HG02970 (cell line): Measurements from ENCODE around the gene LANCL2.
A peak's percentile ranks its signal among the peaks of the same experiment; 100 is the strongest.
"Not testable (repeated sequence)": the region's sequence is repeated elsewhere in the genome, so short reads cannot be mapped to it uniquely, and the experiment has no call there.

Experiments
- ATAC-seq: cut with Tn5 transposase; IDR thresholded peaks from one replicate; pipeline ENCODE4 v1.9.1; 2021; ENCODE audit warnings: mild to moderate bottlenecking, moderate library complexity, moderate number of reproducible peaks; ENCODE audit not compliant: unreplicated experiment, low FRiP score

LANCL2 gene

DNA sequence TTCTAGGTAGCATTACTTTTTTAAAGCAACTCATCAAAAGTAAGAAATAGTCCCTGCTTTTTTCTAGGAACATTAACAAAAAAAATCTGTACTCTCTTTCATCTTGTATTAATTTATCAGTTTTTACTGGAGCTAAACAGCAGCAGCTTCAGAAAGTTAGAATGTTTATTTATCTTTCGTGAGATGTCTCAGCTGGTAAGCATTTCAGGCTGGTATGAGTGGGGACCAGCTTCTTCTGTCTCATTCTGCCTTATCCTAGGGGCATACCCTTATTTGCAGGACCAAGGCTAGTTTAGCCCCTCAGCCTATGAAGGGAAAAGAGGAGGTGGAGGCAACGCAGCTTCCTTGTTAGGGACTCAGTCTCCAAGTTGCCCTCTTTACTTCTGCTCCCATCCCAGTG lies 35.1 kb downstream of the LANCL2 start:
- no peak for ATAC-seq

DNA sequence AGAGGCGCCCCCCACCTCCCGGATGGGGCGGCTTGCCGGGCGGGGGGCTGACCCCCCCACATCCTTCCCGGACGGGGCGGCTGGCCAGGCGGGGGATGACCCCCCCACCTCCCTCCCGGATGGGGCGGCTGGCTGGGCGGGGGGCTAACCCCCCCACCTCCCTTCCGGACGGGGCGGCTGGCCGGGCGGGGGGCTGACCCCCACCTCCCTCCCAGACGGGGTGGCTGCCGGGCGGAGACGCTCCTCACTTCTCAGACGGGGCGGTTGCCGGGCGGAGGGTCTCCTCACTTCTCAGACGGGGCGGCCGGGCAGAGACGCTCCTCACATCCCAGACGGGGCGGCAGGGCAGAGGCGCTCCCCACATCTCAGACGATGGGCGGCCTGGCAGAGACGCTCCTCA lies 37.4 kb downstream of the LANCL2 start:
- ATAC-seq = not testable (repeated sequence)

GRCh38 chr7:55405856-55406541 lies 40.9 kb downstream of the LANCL2 start:
- ATAC-seq = no peak

GRCh38 chr7:55409482-55410225 lies 44.5 kb downstream of the LANCL2 start:
- ATAC-seq = no peak

GRCh38 chr7:55410667-55411239 lies 45.6 kb downstream of the LANCL2 start:
- no peak for ATAC-seq

- ATAC-seq = no peak
Observed at GRCh38 chr7:55411844-55412243, 46.7 kb downstream of the LANCL2 start.

DNA sequence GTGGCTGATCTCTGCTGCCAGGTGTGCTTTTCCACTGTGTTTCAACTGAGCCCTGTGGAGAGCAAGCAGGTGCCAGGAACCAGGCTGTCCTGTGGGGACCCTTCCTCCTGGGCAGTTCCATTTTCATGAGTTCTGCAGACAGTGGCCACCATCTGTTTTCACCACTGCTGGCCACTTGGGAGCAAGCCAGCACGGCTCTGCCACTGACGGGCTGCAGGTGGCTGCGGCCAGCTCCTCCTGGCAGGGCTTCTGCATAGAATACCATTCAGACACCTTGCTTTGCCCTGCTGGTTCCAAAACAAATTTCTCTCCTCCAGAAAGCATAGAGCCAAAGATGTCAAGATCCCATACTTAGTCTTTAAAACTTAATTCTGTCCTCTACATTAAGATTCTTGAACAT lies 48.3 kb downstream of the LANCL2 start:
- no peak for ATAC-seq

DNA sequence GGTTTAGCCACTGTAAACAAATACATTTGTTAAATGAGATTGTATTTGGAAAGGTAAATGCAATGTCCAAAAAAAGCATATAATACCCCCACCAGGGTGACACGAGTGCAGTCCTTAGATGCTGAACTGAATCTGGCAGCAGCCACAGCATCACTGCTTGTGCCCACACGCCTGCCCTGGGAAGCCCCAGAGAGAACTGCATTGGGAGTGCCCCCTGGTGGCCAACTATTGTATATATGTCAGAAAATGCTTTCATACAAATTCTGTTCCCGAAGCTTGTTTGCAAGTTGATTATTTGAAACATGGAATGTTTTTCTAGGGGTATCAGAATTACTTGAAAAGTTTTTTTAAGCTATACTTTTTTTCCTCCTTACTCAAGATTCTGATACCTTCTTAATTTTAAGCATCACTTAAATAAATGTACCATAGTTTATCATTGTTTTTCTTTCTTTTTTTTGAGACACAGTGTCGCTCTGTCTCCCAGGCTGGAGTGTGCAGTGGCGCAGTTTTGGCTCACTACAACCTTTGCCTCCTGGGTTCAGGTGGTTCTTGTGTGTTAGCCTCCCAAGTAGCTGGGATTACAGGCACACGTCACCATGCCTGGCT lies 50.1 kb downstream of the LANCL2 start:
- ATAC-seq = peak; percentile 81

DNA sequence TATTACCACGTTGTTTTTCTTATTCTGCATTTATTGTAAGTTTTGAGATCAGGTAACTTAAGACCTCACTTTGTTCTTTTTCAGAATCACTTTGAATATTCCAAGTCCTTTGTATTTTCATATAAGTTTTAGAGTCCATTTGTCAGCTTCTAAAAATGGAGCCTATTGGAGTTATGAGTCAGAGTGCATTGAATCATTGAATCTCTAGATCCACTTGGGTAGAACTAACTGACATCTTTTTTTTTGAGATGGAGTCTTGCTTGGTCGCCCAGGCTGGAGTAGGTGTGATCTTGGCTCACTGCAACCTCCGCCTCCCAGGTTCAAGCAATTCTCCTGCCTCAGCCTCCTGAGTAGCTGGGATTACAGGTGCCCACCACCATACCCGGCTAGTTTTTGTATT lies 52.3 kb downstream of the LANCL2 start:
- ATAC-seq = not testable (repeated sequence)

DNA sequence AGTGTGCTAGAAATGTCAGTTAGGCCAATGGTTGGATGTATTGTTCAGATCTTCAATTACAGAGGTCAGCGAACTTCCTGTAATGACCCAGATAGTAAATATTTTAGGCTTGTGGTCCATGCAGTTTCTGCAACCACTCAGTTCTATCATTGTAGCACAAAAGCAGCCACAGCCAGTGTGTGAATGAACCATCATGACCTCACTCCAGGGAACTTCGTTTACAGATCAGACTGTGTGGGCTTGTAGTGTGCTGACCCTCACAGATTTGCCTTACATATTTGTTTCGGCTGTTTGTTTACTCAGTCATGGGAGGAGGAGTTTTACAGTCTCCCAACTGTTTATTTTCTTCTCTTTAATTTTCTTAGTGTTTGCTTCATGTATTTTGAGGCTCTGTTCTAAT lies 55.4 kb downstream of the LANCL2 start:
- ATAC-seq = no peak

DNA sequence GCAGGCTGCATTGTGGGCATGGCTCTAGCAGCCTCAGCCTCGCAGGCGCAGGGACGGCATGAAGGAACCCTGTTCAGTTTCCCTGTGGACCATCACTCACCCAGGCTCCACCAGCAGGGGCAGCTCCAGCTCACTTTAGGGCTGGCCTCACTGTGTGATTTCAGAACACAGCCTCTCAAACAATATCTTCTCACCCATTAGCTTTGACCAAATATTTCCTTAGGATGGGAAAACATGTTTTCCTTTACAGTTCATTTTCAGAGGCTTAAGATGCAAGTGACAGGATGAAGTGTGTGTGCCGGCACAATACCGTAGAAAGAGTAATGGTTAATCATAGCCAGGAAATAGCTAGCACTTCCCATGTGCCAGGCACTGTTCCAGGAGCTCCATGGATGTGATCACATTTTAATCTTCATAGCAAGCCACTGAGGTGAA lies 58.2 kb downstream of the LANCL2 start:
- no peak for ATAC-seq

- no peak for ATAC-seq
Observed at GRCh38 chr7:55423891-55424290, 58.8 kb downstream of the LANCL2 start.

DNA sequence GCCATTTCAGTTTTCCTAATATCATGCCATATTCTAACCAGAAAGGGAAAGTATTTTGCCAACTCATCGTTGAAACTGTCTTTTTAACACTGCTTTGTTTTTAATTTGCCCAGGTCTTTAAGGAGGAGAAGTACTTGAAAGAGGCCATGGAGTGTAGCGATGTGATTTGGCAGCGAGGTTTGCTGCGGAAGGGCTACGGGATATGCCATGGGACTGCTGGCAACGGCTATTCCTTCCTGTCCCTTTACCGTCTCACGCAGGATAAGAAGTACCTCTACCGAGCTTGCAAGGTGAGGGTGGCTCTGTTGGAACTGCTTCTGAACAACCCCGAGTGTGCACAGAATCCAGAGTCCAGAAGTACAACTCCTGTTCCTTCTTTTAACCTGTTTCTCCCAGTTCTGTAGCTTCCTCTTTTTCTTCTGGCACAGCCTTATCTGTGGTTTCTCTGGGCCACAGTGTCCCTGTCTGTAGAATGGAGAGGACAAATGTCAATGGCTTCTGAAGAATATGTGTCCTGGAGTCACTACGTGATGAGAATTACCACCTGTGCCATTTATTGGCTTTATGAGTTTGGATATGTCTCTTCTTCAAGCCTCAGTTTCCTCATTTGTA lies 60.1 kb downstream of the LANCL2 start:
- ATAC-seq = no peak

DNA sequence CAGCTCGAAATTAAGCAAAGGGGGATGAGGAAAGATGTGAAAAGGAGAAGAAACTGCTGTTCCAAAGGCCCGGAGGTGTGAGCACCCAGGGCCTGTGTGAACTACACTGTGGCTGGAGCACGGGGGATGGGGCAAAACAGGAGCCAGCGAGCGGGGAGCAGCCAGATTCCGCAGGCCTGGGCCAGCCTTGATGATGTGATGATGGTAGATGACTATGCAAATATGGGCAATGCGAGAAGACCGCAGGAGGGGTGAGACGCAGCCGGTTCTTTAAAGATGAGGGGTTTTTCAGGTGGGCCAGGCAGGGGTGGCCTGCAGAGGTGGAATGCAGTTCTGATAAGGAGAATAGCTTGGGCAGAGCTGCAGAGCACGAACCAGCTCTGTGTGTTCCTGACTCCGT lies 61.5 kb downstream of the LANCL2 start:
- no peak for ATAC-seq

DNA sequence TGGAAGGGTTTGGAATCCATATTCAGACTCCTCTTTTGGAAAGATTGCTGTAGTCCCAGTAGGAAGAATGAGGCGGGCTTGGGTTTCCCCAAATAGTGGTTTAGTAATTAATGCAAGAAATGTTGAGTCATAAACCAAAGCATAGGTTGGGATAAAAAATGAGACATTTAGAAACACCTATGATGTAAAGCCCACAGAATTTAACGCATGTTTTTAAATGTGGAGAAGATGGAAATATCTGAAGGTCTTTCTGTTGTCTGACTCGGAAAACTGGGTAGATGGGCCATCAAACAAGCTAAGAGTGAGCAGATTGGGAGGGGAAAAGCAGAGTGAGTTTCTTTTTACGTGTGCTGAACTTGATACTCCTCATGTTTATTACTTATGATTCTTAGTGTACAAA lies 62.2 kb downstream of the LANCL2 start:
- no peak for ATAC-seq

DNA sequence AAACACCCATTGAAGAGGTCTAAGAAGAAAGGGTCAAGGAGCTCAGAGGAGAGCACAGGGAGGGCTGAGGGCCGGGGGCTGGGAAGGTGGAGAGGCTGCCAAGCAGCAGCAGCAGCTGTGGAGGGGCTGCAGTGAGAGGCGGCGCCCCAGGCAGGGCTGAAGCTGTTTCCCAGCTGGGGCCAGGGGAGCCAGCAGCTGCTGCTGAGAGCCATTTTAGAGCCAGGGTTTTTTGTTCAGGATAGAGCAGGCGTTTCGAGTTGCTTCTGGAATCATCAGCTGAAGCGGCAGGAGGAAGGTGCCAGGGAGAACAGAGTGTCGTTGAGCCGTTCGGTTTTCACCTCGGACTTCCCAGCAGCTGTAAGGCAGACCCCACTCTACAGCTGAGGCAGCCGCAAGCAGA lies 62.7 kb downstream of the LANCL2 start:
- no peak for ATAC-seq

DNA sequence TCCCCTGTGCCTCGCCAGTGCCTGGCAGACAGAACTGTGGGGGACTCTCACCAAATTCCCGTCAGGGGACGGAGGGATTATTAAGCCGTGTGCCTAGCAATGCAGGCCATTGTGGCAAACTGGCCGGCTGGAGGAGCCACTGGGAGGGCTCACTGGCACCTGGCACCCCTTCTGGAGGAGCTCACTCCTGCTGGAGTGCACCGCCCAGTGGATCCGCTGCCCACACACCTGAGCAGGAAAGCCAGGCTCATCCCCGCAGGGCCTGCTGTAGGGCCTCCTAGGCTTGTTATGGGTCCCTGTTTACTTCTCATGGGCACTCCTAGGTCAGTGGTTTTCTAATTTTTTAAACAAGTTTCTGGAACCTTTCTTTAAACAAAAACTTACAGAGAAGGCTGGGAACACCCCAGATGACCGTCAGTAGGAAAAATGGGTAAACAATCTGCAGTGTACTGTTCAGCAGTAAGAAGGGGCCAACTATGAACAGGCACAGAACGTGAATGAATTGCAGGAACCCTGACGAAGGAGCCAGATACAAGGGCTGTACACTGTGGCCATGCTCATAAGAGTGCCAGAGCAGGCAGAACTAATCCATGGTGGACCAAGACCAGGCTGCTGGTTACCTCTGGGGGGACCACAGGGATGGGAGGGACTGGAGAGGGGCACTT lies 64.8 kb downstream of the LANCL2 start:
- ATAC-seq = no peak

GRCh38 chr7:55431898-55432297 lies 66.8 kb downstream of the LANCL2 start:
- no peak for ATAC-seq

DNA sequence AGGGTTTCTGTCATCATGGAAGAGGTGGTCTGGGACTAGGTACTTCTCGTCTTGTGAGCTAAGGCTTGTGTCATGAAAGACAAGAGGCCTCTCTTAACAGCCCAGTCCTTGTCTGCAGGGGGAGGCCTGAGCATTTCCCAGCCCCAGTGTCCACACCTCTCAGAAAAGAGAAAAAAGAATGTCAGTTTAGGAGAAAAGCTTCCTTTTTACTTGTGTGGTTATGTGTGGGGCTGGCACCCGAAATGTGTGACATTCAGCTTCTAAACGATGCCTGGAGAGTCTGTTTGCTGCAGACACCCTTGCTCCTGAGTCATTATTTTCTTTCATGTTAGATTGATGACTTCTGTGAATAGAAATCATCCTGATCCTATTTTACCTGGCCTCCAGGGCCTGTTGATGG lies 67.4 kb downstream of the LANCL2 start:
- no peak for ATAC-seq
